HepG2 (cell line): ENCODE results near the gene MARCHF4. TPM values are rescaled to one million over a fixed set of nuclear protein-coding genes. Genes with fewer than 3 reads are reported as not detected.
A peak's percentile ranks its signal among the peaks of the same experiment; 100 is the strongest.

ENCODE experiments used
- ATF4 ChIP-seq, 2 experiments: fragments of 450-650 bp in 1 of 2; sonication (generic) in 1 of 2; formaldehyde crosslinking; IDR thresholded peaks; 2 replicates each; pipeline versions ENCODE4 v1.5.0 to v1.8.0; 2020 to 2022; ENCODE audit warnings: mild to moderate bottlenecking in 1 of 2, missing genetic modification reagents in 1 of 2
- BATF2 ChIP-seq: sonication (generic); formaldehyde crosslinking; IDR thresholded peaks from 2 replicates; pipeline ENCODE4 v1.8.0; 2022; ENCODE audit warnings: mild to moderate bottlenecking, missing genetic modification reagents, moderate library complexity
- DRAP1 ChIP-seq: IDR thresholded peaks from 2 replicates; pipeline ENCODE4 v1.6.1; 2016; ENCODE audit warnings: missing genetic modification reagents, missing compliant biosample characterization
- HNF4A ChIP-seq: sonication (generic); formaldehyde crosslinking; IDR thresholded peaks from 2 replicates; pipeline ENCODE4 v1.4.0; 2020; ENCODE audit warnings: missing genetic modification reagents
- LRRFIP1 ChIP-seq: sonication (generic); formaldehyde crosslinking; conservative IDR thresholded peaks from 2 replicates; pipeline ENCODE4 v1.4.0; 2020; ENCODE audit warnings: missing genetic modification reagents
- MED13 ChIP-seq: sonication (generic); formaldehyde crosslinking; IDR thresholded peaks from 2 replicates; pipeline ENCODE4 v1.5.0; 2020; ENCODE audit warnings: missing genetic modification reagents
- SMAD3 ChIP-seq: sonication (generic); formaldehyde crosslinking; IDR thresholded peaks from 2 replicates; pipeline ENCODE4 v1.4.0; 2020; ENCODE audit warnings: missing genetic modification reagents
- SMAD9 ChIP-seq: sonication (generic); formaldehyde crosslinking; IDR thresholded peaks from 2 replicates; pipeline ENCODE4 v1.5.1; 2020; ENCODE audit warnings: mild to moderate bottlenecking, missing genetic modification reagents
- ZNF407 ChIP-seq: sonication (generic); formaldehyde crosslinking; IDR thresholded peaks from one replicate; pipeline ENCODE4 v1.5.1; 2020; ENCODE audit warnings: mild to moderate bottlenecking, missing genetic modification reagents; ENCODE audit errors: not compliant biosample characterization
- ZNF75D ChIP-seq: sonication (generic); formaldehyde crosslinking; IDR thresholded peaks from 2 replicates; pipeline ENCODE4 v1.8.1; 2023; ENCODE audit warnings: missing genetic modification reagents, mild to moderate bottlenecking, borderline replicate concordance
- ZSCAN12 ChIP-seq: sonication (generic); formaldehyde crosslinking; IDR thresholded peaks from 2 replicates; pipeline ENCODE4 v1.9.0; 2021; ENCODE audit warnings: mild to moderate bottlenecking, missing genetic modification reagents
- polyA plus RNA-seq, 8 experiments: library from polyadenylated mRNA; depleted of rRNA in 3 of 8; stranded (reverse) in 7 of 8; unstranded in 1 of 8; fragments of >200 nt; fragmentation: Illumina TruSeq in 4 of 8; extraction: Trizol in 4 of 8; gene quantifications; 2 replicates each; pipeline versions ENCODE4 v1.2.1 to v1.2.3, GENCODE V29; 2011 to 2016; ENCODE audit warnings: low read depth in 4 of 8, missing spikeins in 1 of 8, mixed read lengths in 1 of 8; ENCODE audit not compliant: insufficient read depth in 1 of 8
- total RNA-seq, 5 experiments: library from RNA; depleted of rRNA; stranded (reverse); fragments of >200 nt; fragmentation: Illumina TruSeq; extraction: Trizol; gene quantifications; 2 replicates each; pipeline ENCODE4 v1.2.3, GENCODE V29; 2016; ENCODE audit warnings: low read depth in 1 of 5
- TF ChIP-seq, protein P1 (sequence below): sonication (generic); formaldehyde crosslinking; IDR thresholded peaks from 2 replicates; pipeline ENCODE4 v1.4.0; 2020; ENCODE audit warnings: mild to moderate bottlenecking, low read depth, missing genetic modification reagents

MARCHF4 gene
- total and polyA plus RNA-seq, 2 of the 13 experiments (the other 11 are each of a cell fraction or from before 2014, with no cell fraction given), result not detected

DNA sequence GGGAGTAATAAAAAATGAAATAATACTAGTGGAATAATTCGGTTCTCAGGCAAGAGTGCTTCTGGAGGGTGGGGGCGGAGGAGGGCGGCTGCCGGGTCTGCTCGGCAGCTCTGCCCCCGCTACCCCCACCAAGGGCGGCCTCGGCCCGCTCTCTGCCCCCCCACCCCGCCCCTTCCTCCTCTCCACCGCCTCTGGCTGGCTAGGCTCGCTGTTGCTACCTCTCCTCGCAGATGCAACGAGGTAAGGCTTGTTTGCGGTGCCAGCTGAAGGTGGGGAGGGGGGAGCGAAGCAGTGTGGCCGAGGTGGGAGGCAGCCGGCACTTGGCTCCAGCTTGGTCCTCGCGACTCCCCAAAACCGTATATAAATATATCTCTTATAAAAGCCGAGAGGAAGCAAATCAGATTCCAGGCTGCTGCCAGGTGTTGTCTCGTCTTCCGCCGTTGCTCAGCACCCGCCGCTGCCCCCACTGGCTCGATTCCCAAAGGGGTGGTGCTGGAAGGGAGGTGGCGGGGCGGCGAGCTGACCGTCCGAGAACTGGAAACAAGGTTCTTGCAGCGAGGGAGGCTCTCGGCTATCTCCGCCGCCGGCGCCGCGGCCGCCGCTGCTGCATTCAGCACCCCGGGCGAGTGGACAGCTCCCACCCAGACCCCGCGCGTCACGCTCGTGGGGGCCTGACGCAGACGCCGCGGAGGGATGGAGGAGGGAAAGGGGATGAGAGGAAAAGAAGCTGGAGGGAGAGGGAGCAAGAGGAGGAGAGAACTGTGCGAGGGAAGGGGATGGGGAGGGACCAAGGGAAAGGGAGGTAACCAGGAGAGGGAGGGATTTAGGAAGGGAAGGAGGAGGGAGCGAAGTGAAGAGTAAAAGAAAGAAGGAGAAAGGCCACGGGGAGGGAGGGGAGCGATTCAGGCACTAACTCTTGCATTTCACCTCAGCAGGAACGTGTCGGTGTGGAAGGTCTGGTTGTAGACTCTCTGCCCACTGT is at the start of gene MARCHF4 (continued):
- TF ChIP-seq ZNF407 (CRISPR knock-in tag), result peak; percentile 84
- TF ChIP-seq BATF2 (CRISPR knock-in tag), result peak; percentile 97
- TF ChIP-seq ZNF75D (CRISPR knock-in tag), result peak; percentile 36; the same call in 1 of the 2 replicates
- TF ChIP-seq MED13 (CRISPR knock-in tag), result peak; percentile 75; the same call in 1 of the 2 replicates
- TF ChIP-seq SMAD3 (CRISPR knock-in tag), result peak; percentile 87; the same call in 1 of the 2 replicates
- TF ChIP-seq DRAP1 (CRISPR knock-in tag), result 0 out of 2 replicates have a peak, but pooled peaks have one; percentile 34
- peak; percentile 89; the same call in 1 of the 2 replicates for TF ChIP-seq ZSCAN12 (CRISPR knock-in tag)
- peak in 1 of 2 experiments; percentile 65; a peak in 1 of 4 replicates for TF ChIP-seq ATF4 (CRISPR knock-in tag; IDR thresholded peaks at IDR 0.05)
- TF ChIP-seq HNF4A (CRISPR knock-in tag), result no peak
- TF ChIP-seq SMAD9 (CRISPR knock-in tag), result peak; percentile 95
- peak; percentile 83; the same call in 1 of the 2 replicates for TF ChIP-seq LRRFIP1
- TF ChIP-seq, protein P1, sequence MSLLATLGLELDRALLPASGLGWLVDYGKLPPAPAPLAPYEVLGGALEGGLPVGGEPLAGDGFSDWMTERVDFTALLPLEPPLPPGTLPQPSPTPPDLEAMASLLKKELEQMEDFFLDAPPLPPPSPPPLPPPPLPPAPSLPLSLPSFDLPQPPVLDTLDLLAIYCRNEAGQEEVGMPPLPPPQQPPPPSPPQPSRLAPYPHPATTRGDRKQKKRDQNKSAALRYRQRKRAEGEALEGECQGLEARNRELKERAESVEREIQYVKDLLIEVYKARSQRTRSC, result peak; percentile 98
